Fibroblast of villous mesenchyme (primary cell): ENCODE data around the gene BICDL1. TPM values are rescaled to one million over a fixed set of nuclear protein-coding genes. Genes with fewer than 3 reads are reported as not detected.

Source experiments
- DNase-seq: peaks from one replicate; pipeline ENCODE4 v3.0.0-alpha.2; 2010; ENCODE audit warnings: low read depth
- H3K4me3 ChIP-seq: 2 replicates; pipeline ENCODE4 v1.5.1; 2011; ENCODE audit warnings: low read depth, mild to moderate bottlenecking, low read length
- CTCF ChIP-seq: IDR thresholded peaks from 2 replicates; pipeline ENCODE4 v1.5.1; 2012; ENCODE audit warnings: low read depth, mild to moderate bottlenecking, low read length; ENCODE audit not compliant: insufficient read depth
- total RNA-seq: library from RNA; depleted of rRNA; stranded (reverse); fragments of >200 nt; gene quantifications from 2 replicates; pipeline ENCODE4 v1.2.3, GENCODE V29; 2012

The BICDL1 gene
- total RNA-seq, 1 donor = 1.7 TPM

DNA sequence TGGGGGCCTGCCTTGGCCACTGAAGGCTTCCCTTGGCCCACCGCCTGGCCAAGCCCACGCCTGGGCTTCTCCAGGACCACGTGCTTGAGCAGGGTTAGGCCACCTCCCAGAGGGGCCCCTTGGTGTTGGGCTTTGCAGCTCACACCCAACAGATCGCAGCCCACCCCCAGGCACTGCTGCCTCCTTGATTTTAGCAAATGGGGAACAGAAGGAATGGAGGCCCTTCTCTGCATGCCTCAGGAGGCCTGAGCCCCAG, 104.2 kb downstream of the BICDL1 start:
- DNase-seq = no peak
- TF ChIP-seq CTCF = no peak
- H3K4me3 ChIP-seq = no peak overlapping the region

GRCh38 chr12:120093592-120094355, 104.7 kb downstream of the BICDL1 start:
- peak; percentile 11 for DNase-seq
- no peak for TF ChIP-seq CTCF
- no peak overlapping the region for H3K4me3 ChIP-seq

DNA sequence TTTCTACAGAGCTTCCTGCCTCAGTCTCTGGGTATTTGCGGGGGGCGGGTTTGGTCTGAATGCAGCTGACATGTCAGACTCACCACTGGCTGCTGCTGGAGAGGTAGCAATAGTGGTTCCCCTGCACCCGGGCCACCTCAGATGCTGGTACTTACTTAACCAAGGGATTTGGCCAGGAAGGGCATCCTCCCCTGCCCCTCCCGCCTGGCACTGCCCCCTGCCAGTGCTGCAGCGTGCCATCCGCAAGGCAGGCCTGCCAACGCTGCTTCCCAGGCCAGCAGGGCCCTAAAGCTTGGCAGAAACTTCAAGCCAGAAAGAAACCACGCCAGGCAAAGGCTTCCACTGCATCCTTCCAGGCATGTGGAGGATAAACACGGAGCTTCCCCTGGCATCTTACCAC, 105.4 kb downstream of the BICDL1 start:
- no peak overlapping the region for H3K4me3 ChIP-seq
- TF ChIP-seq CTCF = no peak
- no peak for DNase-seq

- TF ChIP-seq CTCF = no peak
- DNase-seq = no peak
Observed at GRCh38 chr12:120095331-120095730, 106.3 kb downstream of the BICDL1 start.

DNA sequence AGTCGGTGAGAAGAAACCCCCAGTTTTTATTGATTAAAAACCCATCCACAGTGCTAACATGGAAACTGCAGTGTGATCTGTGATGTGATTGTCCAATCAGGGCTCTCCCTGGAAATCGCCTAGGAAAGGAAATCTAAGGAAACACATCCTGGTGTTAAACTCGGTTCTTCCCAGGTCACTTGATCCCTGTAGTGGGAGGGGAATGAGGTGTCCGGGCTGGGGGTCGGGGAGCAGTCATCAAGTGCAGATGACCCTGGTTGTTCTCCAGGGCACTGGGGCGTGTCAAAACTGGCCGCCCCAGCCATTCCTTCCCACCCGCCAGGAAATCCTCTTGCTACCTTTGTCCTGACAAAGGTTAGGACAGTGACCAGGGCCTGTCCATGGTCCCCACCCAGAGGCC, 106.7 kb downstream of the BICDL1 start:
- H3K4me3 ChIP-seq = no peak overlapping the region
- TF ChIP-seq CTCF = no peak
- DNase-seq = no peak

More at GRCh38 chr12:120095331-120095730, 106.3 kb downstream of the BICDL1 start:
- H3K4me3 ChIP-seq = no peak overlapping the region

GRCh38 chr12:120096671-120097202, 107.7 kb downstream of the BICDL1 start:
- no peak for TF ChIP-seq CTCF
- no peak overlapping the region for H3K4me3 ChIP-seq
- DNase-seq = no peak
